GM21515 (cell line): Measurements from ENCODE around the gene ADD2.

Experiments
- ATAC-seq: cut with Tn5 transposase; IDR thresholded peaks from one replicate; pipeline ENCODE4 v1.9.1; 2021; ENCODE audit not compliant: unreplicated experiment

ADD2 gene

DNA sequence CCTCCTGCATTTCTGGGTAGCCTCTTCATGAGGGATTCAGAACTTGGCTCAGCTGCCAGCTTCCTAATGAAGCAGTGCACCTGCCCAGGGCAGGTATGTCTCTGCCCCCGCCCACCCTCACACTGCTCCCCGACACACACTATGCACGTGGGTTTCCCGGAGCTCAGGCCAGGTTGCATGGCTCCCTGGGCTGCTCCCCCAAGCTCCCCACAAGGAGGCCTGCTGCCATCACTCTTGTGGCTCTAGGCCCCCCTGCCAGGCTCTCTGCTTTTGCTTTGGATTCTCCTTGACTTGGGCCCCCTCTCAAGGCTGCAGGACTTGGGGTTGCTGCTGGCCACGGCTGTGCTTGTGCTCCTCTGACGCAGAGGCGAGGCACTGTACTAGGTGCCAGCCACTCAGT, 43.6 kb downstream of the ADD2 start:
- ATAC-seq: no peak

DNA sequence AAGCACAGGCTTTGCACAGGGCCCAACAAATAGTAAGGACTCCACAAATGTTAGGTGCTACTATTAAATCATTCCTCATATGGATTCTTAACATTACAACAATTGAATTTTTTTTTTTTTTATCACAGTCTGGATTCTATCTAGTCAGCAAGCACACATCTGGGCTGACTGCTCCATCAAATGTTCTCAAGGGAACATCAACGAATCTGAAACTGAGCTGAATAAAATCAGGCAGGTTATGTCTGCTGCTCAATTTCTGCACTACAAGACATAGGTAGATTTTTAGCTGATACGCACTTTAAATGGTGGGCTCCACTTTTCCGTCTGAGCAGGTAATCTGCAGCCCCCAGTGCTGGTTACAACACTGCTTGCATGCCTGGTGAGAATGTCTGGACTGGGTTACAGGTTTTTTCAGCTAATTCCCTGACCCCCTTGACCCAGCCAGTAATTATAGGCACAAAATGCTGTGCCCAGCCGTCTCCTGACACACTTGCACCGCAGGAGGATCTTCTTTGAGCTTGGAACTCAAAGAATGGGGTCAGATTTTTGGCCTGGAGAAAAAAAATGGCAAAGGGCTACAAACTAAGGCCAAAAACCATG, 44.6 kb downstream of the ADD2 start:
- no peak for ATAC-seq

DNA sequence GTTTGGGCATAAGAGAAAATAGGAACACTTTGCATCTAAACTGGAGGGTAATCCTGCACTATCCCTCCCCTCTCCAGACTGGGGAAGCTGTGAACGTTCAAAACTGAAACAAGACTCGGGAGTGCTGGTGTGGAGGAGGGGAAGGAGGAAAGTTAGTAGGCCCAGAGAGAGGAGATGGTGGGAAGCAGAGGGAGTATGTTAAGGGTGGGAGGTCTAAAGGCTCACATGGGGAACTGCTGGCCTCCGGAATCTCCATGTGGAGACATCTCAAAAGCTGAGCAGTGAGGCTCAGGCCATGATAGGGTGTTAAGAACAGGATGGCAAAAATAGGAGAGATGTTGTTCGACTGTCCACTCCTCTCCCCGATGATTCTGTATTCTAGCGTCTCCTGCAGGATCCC, 47.9 kb downstream of the ADD2 start:
- no peak for ATAC-seq

DNA sequence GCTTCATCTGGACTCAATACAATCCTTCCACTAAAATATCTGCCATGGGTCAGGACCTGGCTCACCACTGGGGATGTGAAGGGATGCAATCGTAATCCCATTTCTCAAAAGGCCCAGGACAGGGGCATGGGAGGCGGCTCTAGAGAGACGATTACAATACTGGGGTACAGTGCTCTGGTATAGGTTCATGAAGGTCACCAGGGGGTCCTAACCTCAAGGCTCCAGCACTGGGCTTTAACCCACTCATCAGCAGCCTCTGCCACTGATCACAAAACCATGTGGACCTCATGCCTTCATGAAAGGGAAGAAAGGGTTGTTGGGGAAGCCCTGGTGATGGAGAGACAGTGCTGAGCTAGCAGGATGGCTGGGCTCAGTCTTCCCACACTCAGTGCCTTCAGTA, 48.8 kb downstream of the ADD2 start:
- no peak for ATAC-seq

DNA sequence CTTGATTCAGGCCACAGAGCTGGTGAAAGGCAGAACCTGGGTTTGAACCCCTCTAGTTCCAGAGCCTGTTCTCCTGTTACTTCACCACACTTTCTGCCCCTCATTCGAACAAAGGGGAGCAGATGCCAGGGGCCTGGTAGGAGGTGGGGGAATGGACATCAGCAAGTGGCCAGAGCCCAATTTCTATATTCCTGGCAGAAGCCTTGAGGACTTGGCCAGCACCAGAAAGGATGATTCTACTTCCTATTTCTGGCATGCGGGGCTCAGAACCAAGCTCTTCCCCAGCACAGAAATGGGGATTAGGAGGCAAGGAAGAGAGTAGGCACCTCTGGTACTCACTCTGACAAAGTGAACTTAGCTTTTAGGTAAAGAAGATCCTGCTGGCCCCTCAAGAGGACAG, 49.3 kb downstream of the ADD2 start:
- no peak for ATAC-seq

DNA sequence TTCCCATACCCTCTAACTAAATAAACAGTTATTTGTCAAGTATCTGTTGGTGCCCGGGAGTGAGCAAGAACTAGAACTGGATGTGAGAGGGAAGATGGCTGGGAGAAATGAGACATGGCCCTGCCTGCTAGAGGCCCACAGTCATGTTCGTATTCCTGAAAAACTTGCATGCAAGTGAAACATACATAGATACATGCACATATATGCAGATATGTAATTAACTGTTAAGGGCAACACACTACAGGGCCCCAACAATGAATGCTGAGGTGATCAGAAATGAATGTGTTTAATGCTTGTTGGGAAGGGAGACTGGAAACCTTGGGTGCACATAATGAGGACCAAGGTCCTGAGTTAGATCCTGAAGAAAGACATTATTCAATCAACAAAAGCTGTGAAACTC, 49.8 kb downstream of the ADD2 start:
- no peak for ATAC-seq

DNA sequence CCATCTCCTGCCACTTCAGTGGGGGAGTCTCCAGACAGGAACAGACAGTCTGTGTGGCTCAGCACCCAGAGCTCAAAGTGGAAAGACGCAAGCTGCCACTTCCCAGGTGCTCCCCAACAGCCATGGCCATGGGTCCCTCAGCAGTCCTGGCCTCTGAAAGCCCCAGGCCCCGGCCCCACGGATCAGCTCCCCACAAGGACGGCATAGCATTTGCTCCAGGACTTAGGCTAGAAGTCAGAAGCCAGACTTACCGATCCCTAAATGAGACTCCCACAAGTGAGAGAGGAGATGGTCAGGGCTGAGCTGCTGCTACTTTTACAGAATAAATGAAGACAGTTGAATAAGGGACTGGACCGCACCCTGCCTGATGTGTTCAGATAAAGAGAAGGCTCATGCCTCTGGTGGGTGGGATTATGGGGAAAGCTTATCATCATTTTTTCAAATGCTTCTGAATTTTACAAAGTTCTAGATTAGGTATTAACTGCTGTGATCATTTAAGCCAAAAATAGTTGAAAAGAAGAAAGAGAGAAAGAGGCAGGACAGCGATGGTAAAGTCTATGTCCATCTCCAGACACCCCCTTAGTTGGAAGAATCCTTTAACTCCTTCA, 50.5 kb downstream of the ADD2 start:
- ATAC-seq: no peak

DNA sequence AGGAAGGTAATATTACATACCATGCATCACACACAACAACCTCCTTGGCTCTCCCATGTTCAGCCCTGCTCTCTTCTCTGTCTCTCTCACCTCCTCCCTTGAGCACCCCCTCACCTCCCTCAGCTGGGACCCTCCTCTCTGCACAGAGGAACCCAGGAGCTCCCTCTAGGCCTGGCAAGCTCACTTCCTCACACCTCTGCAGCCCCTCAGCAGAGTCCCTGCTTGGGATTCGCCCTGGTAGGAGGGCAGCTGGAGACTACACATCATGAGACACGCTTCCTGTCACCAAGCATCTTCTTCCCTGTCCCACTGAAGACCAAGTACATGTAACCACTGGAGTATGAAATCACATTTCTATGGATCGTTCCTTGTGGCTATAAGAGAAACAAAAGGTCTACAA, 51.0 kb downstream of the ADD2 start:
- ATAC-seq: no peak

DNA sequence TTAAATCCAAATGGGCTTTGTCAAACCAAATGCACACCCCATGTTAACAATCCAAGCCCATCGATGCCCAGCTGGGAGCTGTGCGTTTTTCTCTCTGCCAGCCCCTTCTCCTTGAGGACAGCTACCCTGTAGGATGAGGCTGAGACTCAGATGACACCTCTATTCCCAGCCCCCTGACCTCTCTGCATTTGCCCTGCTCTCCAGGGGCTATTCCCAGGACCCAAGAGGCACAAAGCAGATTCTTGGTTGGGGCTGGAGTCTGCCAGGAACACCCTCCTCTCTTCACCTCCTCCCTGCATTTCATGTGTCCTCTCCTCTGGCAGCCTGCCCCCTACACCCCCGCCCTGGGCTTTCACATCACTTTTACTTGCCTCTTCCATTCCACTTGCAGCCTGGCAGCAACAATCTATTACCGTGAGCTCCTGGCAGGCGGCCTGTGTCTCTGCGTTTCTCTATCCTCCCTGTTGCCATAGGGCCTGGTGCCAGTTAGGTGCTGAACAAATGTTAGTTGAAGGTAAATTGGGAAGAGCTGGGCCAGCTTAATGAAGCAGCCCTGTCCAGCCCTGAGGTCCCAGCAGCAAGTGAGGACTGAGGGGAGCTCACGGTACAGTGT, 51.8 kb downstream of the ADD2 start:
- ATAC-seq: no peak

DNA sequence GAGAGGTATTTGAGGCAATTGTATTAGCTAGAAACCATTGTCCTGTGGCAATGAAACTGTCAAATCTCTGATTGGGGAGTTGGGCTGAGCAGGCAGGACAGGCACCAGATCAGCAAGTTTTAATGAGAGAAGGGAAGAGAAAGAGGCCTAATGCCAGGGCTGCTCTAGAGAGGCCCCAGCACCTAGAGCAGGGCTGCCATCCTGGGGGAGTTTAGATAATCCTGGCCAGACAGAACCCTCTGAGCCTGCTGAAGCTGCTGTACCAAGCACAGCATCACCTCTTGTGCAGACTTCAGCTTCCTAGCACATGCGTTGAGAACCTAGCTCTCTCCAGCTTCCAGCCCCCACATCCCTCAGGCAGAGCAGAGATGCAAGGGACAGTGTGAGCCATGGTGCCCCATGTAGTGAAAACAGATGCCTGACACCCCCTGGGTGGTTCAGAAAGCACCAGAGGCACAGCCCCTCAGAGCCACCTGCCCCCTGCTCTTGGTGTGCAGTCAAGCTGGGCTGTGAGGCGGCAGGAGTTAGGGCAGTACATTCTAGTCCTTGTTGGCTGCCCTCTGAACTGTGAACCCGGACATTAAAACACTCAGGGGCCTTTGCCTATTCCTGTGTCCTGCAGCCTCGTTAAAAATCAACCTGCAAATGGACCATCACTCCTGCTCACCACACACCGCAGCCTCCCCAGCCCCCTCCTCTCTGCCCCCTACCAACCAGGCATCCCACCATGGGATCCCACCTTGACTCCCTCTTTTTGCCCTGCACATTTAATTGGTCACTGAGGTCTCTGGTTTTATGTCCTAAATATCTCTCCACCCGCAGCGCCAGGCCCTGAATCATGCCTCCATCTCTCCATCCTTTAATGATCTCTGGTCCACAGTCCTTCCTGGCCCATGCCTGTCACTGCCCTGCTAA, 52.7 kb downstream of the ADD2 start:
- no peak for ATAC-seq

DNA sequence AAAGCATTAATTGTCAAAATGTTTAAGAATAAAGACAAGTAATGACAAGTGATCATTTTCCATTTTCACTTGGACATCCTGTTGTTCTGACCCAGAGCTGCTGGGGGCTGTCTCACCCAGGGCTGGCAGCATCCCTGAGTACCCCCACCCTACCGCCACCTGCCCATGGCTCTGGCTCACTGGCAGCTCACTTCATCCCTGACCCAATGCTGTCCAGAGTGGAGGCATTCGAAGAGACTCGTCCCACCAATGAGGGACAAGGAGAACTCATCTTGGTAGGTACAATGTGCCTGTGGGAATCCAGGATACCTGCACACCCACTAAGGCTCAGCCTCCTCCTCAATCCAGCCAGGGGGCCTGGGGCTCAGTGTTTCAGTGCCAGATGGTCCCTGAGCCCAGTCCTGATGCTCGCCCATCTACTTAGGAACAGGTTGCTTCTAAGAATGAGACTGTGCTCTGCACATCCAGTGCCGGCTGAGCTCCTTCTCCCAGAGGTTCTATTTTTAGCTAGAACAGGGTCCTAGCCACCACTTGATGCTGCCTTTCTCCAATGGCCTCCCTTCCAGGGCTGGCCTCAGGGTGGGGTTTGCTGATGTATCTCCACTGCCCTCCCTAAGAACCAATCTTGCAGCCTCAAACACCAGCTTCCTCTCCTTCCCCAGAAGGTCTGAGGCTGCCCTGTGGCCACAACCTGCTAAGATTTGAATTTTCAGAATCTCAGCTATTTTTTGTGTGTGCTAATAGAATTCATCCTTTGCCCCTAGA, 53.7 kb downstream of the ADD2 start:
- no peak for ATAC-seq

DNA sequence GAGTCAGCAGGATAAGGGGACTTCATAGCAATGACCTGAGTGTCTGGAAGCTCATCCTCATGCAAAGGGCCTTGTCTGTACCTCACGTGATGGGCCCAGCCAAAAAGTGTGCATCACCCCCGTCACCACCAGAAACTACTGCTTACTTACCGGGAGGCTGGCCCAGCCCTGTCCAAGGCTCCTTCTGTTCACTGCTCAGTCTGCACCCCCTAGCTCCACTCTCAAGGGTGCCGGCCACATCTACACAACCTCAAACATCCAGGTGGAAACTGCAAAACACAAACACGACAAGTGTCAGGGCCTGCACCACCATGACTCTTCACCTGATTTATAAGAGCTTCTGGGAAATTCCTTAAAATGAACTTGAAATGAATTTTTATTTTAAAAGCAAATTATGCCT, 55.1 kb downstream of the ADD2 start:
- no peak for ATAC-seq

DNA sequence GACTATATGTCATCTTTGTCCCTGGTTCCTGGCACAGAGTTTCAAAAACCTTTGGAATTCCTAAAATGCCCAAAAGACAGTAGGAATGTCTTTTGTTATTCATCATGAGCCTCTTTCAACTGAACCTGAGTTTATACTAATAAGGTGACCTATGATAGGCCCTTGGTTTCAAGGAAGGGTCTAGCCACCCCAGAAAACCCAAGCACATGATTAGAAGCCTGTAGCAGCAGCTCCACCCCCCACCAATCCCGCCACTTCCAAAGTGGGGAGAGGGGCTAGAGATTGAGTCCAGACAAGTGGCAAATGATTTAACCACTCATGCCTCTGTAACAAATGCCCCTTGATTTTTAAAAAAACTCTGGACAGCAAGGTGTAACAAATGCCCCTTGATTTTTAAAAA, 56.8 kb downstream of the ADD2 start:
- ATAC-seq: no peak

DNA sequence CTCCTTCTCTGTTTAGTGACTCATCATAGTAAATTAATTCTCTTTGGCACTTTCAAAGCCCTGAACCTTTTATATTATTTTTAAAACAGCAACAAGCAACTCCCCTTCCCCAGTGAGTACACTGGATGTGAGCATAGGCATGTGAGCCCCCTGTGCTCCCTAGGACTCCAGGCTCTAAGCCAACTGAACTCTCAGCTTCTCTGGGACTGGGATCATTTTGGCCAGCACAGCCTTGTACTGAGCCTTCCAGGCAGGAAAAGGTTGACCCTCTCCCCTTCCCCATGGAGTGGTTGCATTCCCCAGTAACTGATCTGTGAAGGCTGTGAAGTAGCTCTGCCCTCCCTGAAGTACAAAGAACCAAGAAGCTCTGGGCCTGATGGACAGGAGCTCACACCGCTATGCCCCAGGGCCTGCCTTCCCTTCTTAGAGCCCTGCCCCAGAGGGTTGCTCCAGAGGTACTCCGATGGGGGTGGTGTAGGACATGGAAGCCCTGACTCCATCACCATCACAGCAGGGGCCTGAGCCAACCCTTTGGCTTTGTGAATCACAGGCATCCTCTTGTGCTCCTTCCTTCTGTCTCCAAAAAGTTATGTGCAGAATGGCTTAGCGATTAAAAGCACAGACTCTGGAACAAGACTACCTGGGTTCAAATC, 57.8 kb downstream of the ADD2 start:
- ATAC-seq: no peak

DNA sequence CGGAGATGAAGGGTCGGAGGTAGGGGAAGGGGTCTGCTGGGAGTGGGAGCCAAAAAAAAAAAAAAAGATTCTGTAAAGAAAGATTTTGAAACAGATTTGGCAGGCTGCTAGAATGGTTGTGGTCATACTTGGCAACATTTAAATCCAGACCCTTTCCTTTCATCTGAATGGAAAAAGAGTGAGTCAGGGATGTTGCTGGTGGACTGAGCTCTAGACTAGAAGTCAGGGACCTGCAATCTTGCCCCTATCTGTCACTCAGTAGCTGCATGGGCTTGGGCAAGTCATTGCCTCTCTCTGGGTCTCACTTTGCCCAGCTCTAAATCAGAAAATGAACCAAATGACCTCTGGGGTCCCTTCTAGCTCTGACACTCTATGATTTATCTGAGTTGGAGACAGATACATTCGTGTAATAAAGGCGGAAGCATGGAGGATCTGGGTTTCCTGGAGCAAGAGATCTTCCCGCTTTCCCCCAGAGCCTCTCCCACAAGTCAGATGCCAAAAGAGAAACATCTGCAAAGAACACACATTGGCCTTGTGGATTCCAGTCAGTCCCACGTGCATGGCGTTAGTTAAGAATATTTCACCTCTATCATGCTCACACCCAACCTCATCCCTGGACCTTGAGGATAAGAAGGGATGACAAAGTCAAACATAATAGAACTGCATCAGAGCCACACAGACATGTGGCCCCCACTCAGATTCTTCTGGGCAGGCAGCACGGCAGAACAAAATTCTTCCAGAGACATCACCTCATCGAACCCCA, 58.5 kb downstream of the ADD2 start:
- no peak for ATAC-seq

DNA sequence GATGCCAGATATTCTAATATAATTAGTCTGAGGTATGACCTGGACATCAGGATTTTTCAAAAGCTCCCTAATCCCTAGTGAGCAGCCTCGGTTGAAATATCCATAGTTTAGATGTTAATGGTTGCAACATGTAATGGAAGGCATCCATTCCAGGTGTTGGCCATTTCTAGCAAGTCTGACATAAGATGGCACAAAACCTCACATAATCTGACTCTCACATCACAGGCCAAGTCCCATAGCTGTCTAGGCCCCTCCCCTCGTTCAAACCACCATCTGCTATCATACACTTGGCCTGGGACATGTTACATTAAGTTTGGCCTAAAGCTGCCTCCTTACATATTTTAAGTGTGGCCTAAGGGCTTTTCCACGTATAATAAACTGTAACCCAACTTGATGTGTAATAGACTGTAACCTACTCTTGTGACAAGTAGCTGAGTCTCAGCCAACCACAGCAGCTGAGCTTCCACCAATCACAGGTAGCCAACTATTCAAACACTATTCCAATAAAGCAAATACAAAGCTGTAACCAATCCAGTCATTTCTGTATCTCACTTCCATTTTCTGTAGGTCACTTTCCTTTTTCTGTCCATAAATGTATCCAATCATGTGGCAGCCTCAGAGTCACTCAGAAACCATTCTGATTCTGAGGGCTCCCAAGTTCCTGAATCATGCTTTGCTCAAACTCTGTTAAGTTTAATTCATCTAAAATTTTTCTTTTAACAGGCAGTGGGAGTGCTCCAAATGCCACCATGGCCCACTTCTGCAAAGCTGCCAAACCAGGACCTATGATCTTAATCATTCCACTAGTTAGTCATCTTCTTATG, 59.4 kb downstream of the ADD2 start:
- no peak for ATAC-seq

DNA sequence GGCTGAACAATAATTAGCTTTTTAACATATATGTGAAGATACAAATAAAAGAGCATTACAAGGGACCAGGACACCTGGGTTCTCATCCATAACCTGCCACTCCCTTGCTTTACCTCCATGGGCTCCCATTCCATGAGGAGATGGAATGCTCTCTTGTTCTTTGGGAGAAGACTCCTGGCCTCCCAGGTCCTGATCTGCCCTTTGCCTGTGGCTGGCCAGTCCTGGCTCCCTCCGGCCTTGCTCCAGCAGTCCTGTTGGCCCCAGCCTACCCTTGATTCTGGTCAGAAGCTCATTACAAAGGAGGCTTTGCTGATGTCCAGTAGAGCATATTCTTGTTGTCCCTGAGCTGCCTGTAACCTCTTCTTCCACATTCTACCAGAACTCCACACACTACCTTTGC, 60.3 kb downstream of the ADD2 start:
- ATAC-seq: no peak

DNA sequence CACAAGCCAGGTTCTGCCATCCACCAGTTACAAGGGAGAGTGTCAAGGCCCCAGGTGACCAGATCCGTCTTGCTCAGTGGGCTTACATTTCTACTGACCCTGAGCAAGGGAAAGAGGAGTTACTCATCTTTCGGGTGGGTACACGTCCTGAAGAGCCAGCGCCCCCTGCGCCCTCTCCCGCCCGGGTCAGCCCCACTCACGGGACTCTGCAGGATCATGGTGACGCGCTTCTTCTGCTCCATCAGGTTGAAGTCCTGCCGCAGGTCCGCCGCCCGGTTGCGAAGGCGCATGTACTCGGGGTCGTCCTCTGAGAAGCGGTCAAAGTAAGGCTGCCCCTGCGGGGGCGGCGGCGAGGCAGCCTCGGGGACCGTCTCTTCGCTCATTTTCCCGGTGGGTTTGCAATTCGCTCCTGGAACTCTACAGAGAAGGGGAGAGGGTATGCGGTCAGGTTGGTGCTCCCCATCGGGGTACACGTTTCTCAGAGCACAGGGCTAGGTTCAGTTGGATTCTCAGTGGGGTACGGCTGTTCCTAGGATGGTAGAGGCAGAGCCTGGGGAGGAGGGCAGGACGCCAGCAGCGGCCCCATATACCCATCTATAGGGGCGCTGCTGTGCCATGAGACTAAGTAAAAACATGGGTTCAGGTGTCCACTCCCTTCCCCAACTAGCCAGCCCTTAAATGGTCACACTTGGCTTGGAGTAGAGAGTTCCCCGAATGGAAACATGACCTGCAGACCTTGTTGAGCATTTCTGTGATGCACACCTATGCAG, 61.8 kb downstream of the ADD2 start:
- no peak for ATAC-seq
